Mucosa of rectum (tissue), 2 donors: ENCODE measurements around the gene RAB30.
A peak's percentile ranks its signal among the peaks of the same experiment; 100 is the strongest.

Experiments
- H3K27ac ChIP-seq, 2 donors: one replicate each; pipeline ENCODE4 v1.7.0; 2013; ENCODE audit warnings: inconsistent platforms in 2 of 2, low read depth in 2 of 2, low read length in 2 of 2
- H3K27me3 ChIP-seq, 2 donors: one replicate each; pipeline ENCODE4 v1.7.0; 2013; ENCODE audit warnings: low read length in 2 of 2; ENCODE audit not compliant: control insufficient read depth in 2 of 2, insufficient read depth in 2 of 2
- H3K36me3 ChIP-seq, 2 donors: one replicate each; pipeline ENCODE4 v1.7.0; 2013; ENCODE audit warnings: low read length in 2 of 2; ENCODE audit not compliant: control insufficient read depth in 2 of 2, insufficient read depth in 2 of 2
- H3K4me1 ChIP-seq, 2 donors: one replicate each; pipeline ENCODE4 v1.7.0; 2013; ENCODE audit warnings: low read length in 2 of 2, mild to moderate bottlenecking in 1 of 2; ENCODE audit not compliant: control insufficient read depth in 2 of 2, insufficient read depth in 2 of 2
- H3K4me3 ChIP-seq, 2 donors: one replicate each; pipeline ENCODE4 v1.7.0; 2013; ENCODE audit warnings: low read length in 2 of 2
- H3K9ac ChIP-seq, 2 donors: one replicate each; pipeline ENCODE4 v1.7.0; 2013; ENCODE audit warnings: low read length in 2 of 2, low read depth in 1 of 2, mild to moderate bottlenecking in 1 of 2
- H3K9me3 ChIP-seq, 2 donors: one replicate each; pipeline ENCODE4 v1.7.0; 2013; ENCODE audit warnings: low read length in 2 of 2; ENCODE audit not compliant: control insufficient read depth in 2 of 2
- donor health status: healthy.
- donor health status: Normal muscosa, but diverticular disease.

RAB30 gene

GRCh38 chr11:83057721-83058120 lies 14.0 kb downstream of the RAB30 start:
- Histone ChIP-seq H3K27me3 (no peaks in the 10 kb centered on the region), H3K9ac (no peak overlapping the region), H3K4me1 (peaks cover 0 to 5% of the 10 kb centered on the region in 2 donors), H3K4me3 (no peak overlapping the region), H3K36me3 (no peaks in the 10 kb centered on the region), H3K27ac (no peak overlapping the region), H3K9me3 (no peaks in the 10 kb centered on the region)

GRCh38 chr11:83056611-83057010 lies 15.1 kb downstream of the RAB30 start:
- Histone ChIP-seq H3K9me3 (no peaks in the 10 kb centered on the region), H3K4me3 (no peak overlapping the region), H3K27ac (no peak overlapping the region), H3K4me1 (peaks cover 0 to 5% of the 10 kb centered on the region in 2 donors), H3K27me3 (no peaks in the 10 kb centered on the region), H3K9ac (no peak overlapping the region), H3K36me3 (no peaks in the 10 kb centered on the region)

- Histone ChIP-seq H3K4me1 (peaks cover 0 to 5% of the 10 kb centered on the region in 2 donors), H3K9me3 (no peaks in the 10 kb centered on the region), H3K4me3 (no peak overlapping the region), H3K9ac (no peak overlapping the region), H3K36me3 (no peaks in the 10 kb centered on the region), H3K27ac (no peak overlapping the region), H3K27me3 (no peaks in the 10 kb centered on the region)
Measured at GRCh38 chr11:83056204-83056603, 15.5 kb downstream of the RAB30 start.

- H3K4me3 ChIP-seq: no peak overlapping the region
- H3K4me1 ChIP-seq: peaks cover 0 to 5% of the 10 kb centered on the region in 2 donors
- no peaks in the 10 kb centered on the region for H3K9me3 ChIP-seq
- no peaks in the 10 kb centered on the region for H3K36me3 ChIP-seq
- H3K27me3 ChIP-seq: no peaks in the 10 kb centered on the region
- H3K27ac ChIP-seq: peak overlapping the region in 1 of 2 donors; percentile 17
- H3K9ac ChIP-seq: no peak overlapping the region
Measured at GRCh38 chr11:83054904-83055380, 16.8 kb downstream of the RAB30 start.

- Histone ChIP-seq H3K9me3 (no peaks in the 10 kb centered on the region), H3K27ac (no peak overlapping the region), H3K4me1 (peaks cover 0 to 5% of the 10 kb centered on the region in 2 donors)
Measured at GRCh38 chr11:83054001-83054400, 17.7 kb downstream of the RAB30 start.

GRCh38 chr11:83051760-83052671 lies 19.7 kb downstream of the RAB30 start:
- Histone ChIP-seq H3K9ac (peak overlapping the region in 1 of 2 donors; percentile 38), H3K4me1 (peaks cover 0 to 5% of the 10 kb centered on the region in 2 donors)

More at GRCh38 chr11:83054001-83054400, 17.7 kb downstream of the RAB30 start:
- H3K27me3 ChIP-seq: no peaks in the 10 kb centered on the region
- no peaks in the 10 kb centered on the region for H3K36me3 ChIP-seq
- H3K4me3 ChIP-seq: no peak overlapping the region
- no peak overlapping the region for H3K9ac ChIP-seq

GRCh38 chr11:83047515-83048225 lies 24.0 kb downstream of the RAB30 start:
- Histone ChIP-seq H3K27me3 (no peaks in the 10 kb centered on the region), H3K27ac (no peak overlapping the region), H3K36me3 (no peaks in the 10 kb centered on the region), H3K4me3 (no peak overlapping the region), H3K9ac (no peak overlapping the region), H3K9me3 (no peaks in the 10 kb centered on the region), H3K4me1 (peaks cover 4 to 6% of the 10 kb centered on the region in 2 donors)

More at GRCh38 chr11:83051760-83052671, 19.7 kb downstream of the RAB30 start:
- Histone ChIP-seq H3K4me3 (no peak overlapping the region), H3K36me3 (no peaks in the 10 kb centered on the region), H3K9me3 (no peaks in the 10 kb centered on the region), H3K27ac (peak overlapping the region in 1 of 2 donors; percentile 69), H3K27me3 (no peaks in the 10 kb centered on the region)

GRCh38 chr11:83046621-83047172 lies 25.0 kb downstream of the RAB30 start:
- no peaks in the 10 kb centered on the region for H3K27me3 ChIP-seq
- no peak overlapping the region for H3K27ac ChIP-seq
- no peaks in the 10 kb centered on the region for H3K9me3 ChIP-seq
- H3K4me1 ChIP-seq: peaks cover 4 to 6% of the 10 kb centered on the region in 2 donors
- H3K36me3 ChIP-seq: no peaks in the 10 kb centered on the region
- H3K4me3 ChIP-seq: no peak overlapping the region
- no peak overlapping the region for H3K9ac ChIP-seq

- H3K9ac ChIP-seq: no peak overlapping the region
Measured at GRCh38 chr11:83044958-83045712, 26.6 kb downstream of the RAB30 start.

More at GRCh38 chr11:83044958-83045712, 26.6 kb downstream of the RAB30 start:
- Histone ChIP-seq H3K36me3 (no peaks in the 10 kb centered on the region), H3K27ac (no peak overlapping the region), H3K4me3 (no peak overlapping the region), H3K4me1 (peaks cover 4 to 6% of the 10 kb centered on the region in 2 donors), H3K9me3 (no peaks in the 10 kb centered on the region), H3K27me3 (no peaks in the 10 kb centered on the region)
